ENCODE results near the gene NPAS2.

GRCh38 chr2:100975521-100975785 is 155.5 kb downstream of the NPAS2 start:
- TF ChIP-seq POLR2AphosphoS5 (IDR thresholded peaks at IDR 0.05) (no peak), CTCF (IDR thresholded peaks at IDR 0.05) (no peak)
